Measurements from ENCODE around the gene FEZ2. TPM values are rescaled to one million over a fixed set of nuclear protein-coding genes. Genes with fewer than 3 reads are reported as not detected.
A peak's percentile ranks its signal among the peaks of the same experiment; 100 is the strongest.

Gene FEZ2
- total and polyA plus RNA-seq, 2 of the 13 experiments (the other 11 are each of a cell fraction or from before 2014, with no cell fraction given), result 42.5 to 59.1 TPM

GRCh38 chr2:36597532-36598377 lies at the start of gene FEZ2 (continued):
- TF ChIP-seq ZBTB1 (CRISPR knock-in tag; IDR thresholded peaks at IDR 0.05; ENCODE audit: borderline replicate concordance) (no peak), ZBTB26 (CRISPR knock-in tag; IDR thresholded peaks at IDR 0.05; ENCODE audit: borderline replicate concordance) (peak; percentile 16; the same call in 1 of the 2 replicates), HNRNPH1 (optimal IDR thresholded peaks at IDR 0.05; ENCODE audit: low read depth, low read length) (no peak), PATZ1 (CRISPR knock-in tag; IDR thresholded peaks at IDR 0.05) (peak; percentile 74), PREB (CRISPR knock-in tag; IDR thresholded peaks at IDR 0.05) (no peak), ZNF513 (CRISPR knock-in tag; conservative IDR thresholded peaks at IDR 0.05) (0 out of 2 replicates have a peak, but pooled peaks have one; percentile 40), IKZF5 (CRISPR knock-in tag; IDR thresholded peaks at IDR 0.05) (peak; percentile 45; the same call in 1 of the 2 replicates), KLF12 (CRISPR knock-in tag; IDR thresholded peaks at IDR 0.05; ENCODE audit: borderline replicate concordance) (peak; percentile 67; the same call in 1 of the 2 replicates), ZNF280D (CRISPR knock-in tag; IDR thresholded peaks at IDR 0.05) (no peak), ZFX (CRISPR knock-in tag; IDR thresholded peaks at IDR 0.05; ENCODE audit: low read depth) (peak; percentile 91), SAP130 (CRISPR knock-in tag; IDR thresholded peaks at IDR 0.05; ENCODE audit: low read depth) (peak; percentile 83), ZFY (CRISPR knock-in tag; IDR thresholded peaks at IDR 0.05) (peak; percentile 93)
